K562 (cell line): Measurements from ENCODE around the gene CPZ. TPM values are rescaled to one million over a fixed set of nuclear protein-coding genes. Genes with fewer than 3 reads are reported as not detected.

Source experiments
- ATAC-seq: fragments of 200-7000 bp; cut with Tn5 transposase; 3 replicates; pipeline ENCODE4 v1.9.1; 2020; ENCODE audit warnings: moderate library complexity
- BruUV-seq: library from RNA; stranded (reverse); fragments of 400-500 nt; replicated peaks from 2 replicates; lab custom pipeline; 2021; lab: Mats Ljungman, UMichigan
- CTCF ChIA-PET: fragments of 300-600 bp; formaldehyde crosslinking; extraction: SDS; loops from one replicate; lab custom pipeline; 2021; ENCODE audit warnings: low intra/inter-chr PET ratio; lab: Yijun Ruan, JAX
- POLR2A ChIA-PET: fragments of 300-600, 350-650 bp; sonication (Branson Sonifier 250); formaldehyde crosslinking; extraction: SDS; loops from one replicate; lab custom pipeline; 2021; ENCODE audit warnings: antibody characterized with exemption, inconsistent platforms; lab: Yijun Ruan, JAX
- DNase-seq, 4 experiments: peaks; one replicate each; pipeline versions ENCODE4 v3.0.0 to v3.0.0-alpha.2; 2011 to 2018; ENCODE audit warnings: low spot score in 3 of 4, mixed read lengths in 3 of 4; ENCODE audit errors: extremely low read depth in 1 of 4
- FAIRE-seq: peaks from 2 replicates; lab custom pipeline; 2011; peaks lifted over from hg19 to GRCh38; lab: Jason Lieb, UNC
- H2AFZ ChIP-seq: 2 replicates; pipeline ENCODE4 v1.6.0; 2011; ENCODE audit warnings: low read depth, low read length, control low read depth, inconsistent platforms
- H3K27ac ChIP-seq: fragments of 200-600 bp; 3 replicates; pipeline ENCODE4 v1.8.0; 2011; ENCODE audit warnings: low read depth, mild to moderate bottlenecking, control low read depth, inconsistent platforms, low read length, moderate library complexity, mixed read lengths; ENCODE audit errors: extremely low read depth
- H3K27me3 ChIP-seq, 2 experiments: fragments of 300-600 bp in 1 of 2; 2 replicates in 1 of 2; 3 replicates in 1 of 2; pipeline versions ENCODE4 v1.6.0 to v1.8.0; 2011; ENCODE audit warnings: inconsistent platforms in 2 of 2, low read length in 2 of 2, mild to moderate bottlenecking in 1 of 2, mixed read lengths in 1 of 2, moderate library complexity in 1 of 2; ENCODE audit not compliant: control insufficient read depth in 2 of 2, insufficient read depth in 2 of 2
- H3K36me3 ChIP-seq: fragments of 300-600 bp; 3 replicates; pipeline ENCODE4 v1.8.0; 2011; ENCODE audit warnings: mild to moderate bottlenecking, low read length, inconsistent platforms; ENCODE audit not compliant: control insufficient read depth, insufficient read depth
- H3K4me1 ChIP-seq, 2 experiments: fragments of 200-600 bp in 1 of 2; replicated peaks in 1 of 2; 2 replicates in 1 of 2; 3 replicates in 1 of 2; pipeline versions ENCODE4 v1.5.1 to v1.8.0; 2011; ENCODE audit warnings: inconsistent platforms in 2 of 2, low read length in 2 of 2, mild to moderate bottlenecking in 1 of 2, mixed read lengths in 1 of 2, moderate library complexity in 1 of 2; ENCODE audit not compliant: control insufficient read depth in 2 of 2, insufficient read depth in 2 of 2
- H3K4me2 ChIP-seq: 2 replicates; pipeline ENCODE4 v1.6.1; 2011; ENCODE audit warnings: low read length, control low read depth, inconsistent platforms, mixed read lengths; ENCODE audit not compliant: insufficient read depth
- H3K4me3 ChIP-seq: fragments of 200-600 bp; sonication (generic), shearing (Covaris generic); 2 replicates; pipeline ENCODE4 v1.5.1; 2016; ENCODE audit warnings: control low read depth, inconsistent platforms
- H3K79me2 ChIP-seq: fragments of 200-600 bp; 3 replicates; pipeline ENCODE4 v1.8.0; 2011; ENCODE audit warnings: low read length, inconsistent platforms; ENCODE audit not compliant: control insufficient read depth, insufficient read depth
- H3K9ac ChIP-seq, 2 experiments: 2 replicates each; pipeline versions ENCODE4 v1.6.0 to v1.6.1; 2011; ENCODE audit warnings: low read depth in 2 of 2, low read length in 2 of 2, control low read depth in 1 of 2, inconsistent platforms in 1 of 2, mild to moderate bottlenecking in 1 of 2, mixed read lengths in 1 of 2; ENCODE audit not compliant: insufficient read depth in 1 of 2
- H3K9me1 ChIP-seq: one replicate; pipeline ENCODE4 v1.6.0; 2011; ENCODE audit warnings: inconsistent platforms, mild to moderate bottlenecking, low read length, moderate library complexity; ENCODE audit not compliant: control insufficient read depth, insufficient read depth
- H3K9me3 ChIP-seq: replicated peaks from 2 replicates; pipeline ENCODE4 v1.5.1; 2011; ENCODE audit warnings: low read depth, low read length, inconsistent platforms; ENCODE audit not compliant: control insufficient read depth, insufficient read depth
- H4K20me1 ChIP-seq: replicated peaks from 2 replicates; pipeline ENCODE4 v1.6.1; 2011; ENCODE audit warnings: low read length, inconsistent platforms, mixed read lengths; ENCODE audit not compliant: control insufficient read depth, insufficient read depth
- ESRRB ChIP-seq: fragments of 250-450 bp; sonication (Bioruptor Pico); IDR thresholded peaks from 2 replicates; pipeline ENCODE4 v1.5.0; 2020; ENCODE audit warnings: mild to moderate bottlenecking, moderate library complexity, borderline replicate concordance
- FOXJ3 ChIP-seq: sonication (generic); formaldehyde crosslinking; IDR thresholded peaks from 2 replicates; pipeline ENCODE4 v1.4.0; 2020; ENCODE audit warnings: mild to moderate bottlenecking, missing genetic modification reagents
- MYC ChIP-seq, 2 experiments: fragments of 250-450 bp in 1 of 2; sonication (Bioruptor Pico) in 1 of 2; IDR thresholded peaks; 2 replicates each; pipeline versions ENCODE4 v1.5.1 to v1.6.1; 2012 to 2021; ENCODE audit warnings: low read depth in 2 of 2, borderline replicate concordance in 1 of 2, improper control_type of control experiment in 1 of 2, low read length in 1 of 2, mild to moderate bottlenecking in 1 of 2, moderate library complexity in 1 of 2
- POLR2B ChIP-seq: fragments of 450-650 bp; IDR thresholded peaks from 2 replicates; pipeline ENCODE4 v1.6.1; 2018; ENCODE audit warnings: low read depth; ENCODE audit not compliant: partially characterized antibody
- RB1 ChIP-seq: fragments of 450-650 bp; IDR thresholded peaks from 2 replicates; pipeline ENCODE4 v1.6.1; 2017; ENCODE audit warnings: low read depth, mild to moderate bottlenecking
- RUNX1 ChIP-seq: sonication (generic); IDR thresholded peaks from 2 replicates; pipeline ENCODE4 v1.6.1; 2016; ENCODE audit warnings: antibody characterized with exemption, low read depth
- UBTF ChIP-seq, 2 experiments: IDR thresholded peaks; 2 replicates each; pipeline ENCODE4 v1.6.1; 2012; ENCODE audit warnings: improper control_type of control experiment in 2 of 2, low read depth in 2 of 2, low read length in 2 of 2, borderline replicate concordance in 1 of 2
- ZBTB43 ChIP-seq: sonication (generic); formaldehyde crosslinking; IDR thresholded peaks from 2 replicates; pipeline ENCODE4 v1.8.0; 2023; ENCODE audit warnings: mild to moderate bottlenecking, missing genetic modification reagents
- ZNF124 ChIP-seq: sonication (generic); formaldehyde crosslinking; IDR thresholded peaks from 2 replicates; pipeline ENCODE4 v1.8.1; 2022; ENCODE audit warnings: missing genetic modification reagents
- ZNF41 ChIP-seq: fragments of 250-450 bp; sonication (Bioruptor Pico); conservative IDR thresholded peaks from 2 replicates; pipeline ENCODE4 v1.4.0; 2020; ENCODE audit warnings: mild to moderate bottlenecking
- ZNF655 ChIP-seq: fragments of 250-450 bp; sonication (Bioruptor Pico); IDR thresholded peaks from 2 replicates; pipeline ENCODE4 v1.5.0; 2021
- WGBS: fragments of 100-300 bp; shearing (Covaris generic); methylation state at CpG from one replicate; pipeline ENCODE4 v1.1.6; 2016; ENCODE audit warnings: low coverage, mixed read lengths; ENCODE audit not compliant: insufficient coverage; ENCODE audit errors: missing lambda C conversion rate; 5-methylcytosine and 5-hydroxymethylcytosine counted together
- in situ Hi-C: fragments of 300-500 bp; cut with MboI; formaldehyde crosslinking; loops from 4 replicates; pipeline ENCODE4 v1.15.0; 2018; ENCODE audit warnings: inconsistent platforms, mixed read lengths
- intact Hi-C: fragments of 100-400 bp; cut with micrococcal nuclease; formaldehyde crosslinking; loops from 2 replicates; pipeline ENCODE4 v1.14.2; 2022
- polyA plus RNA-seq, 8 experiments: library from polyadenylated mRNA; depleted of rRNA in 4 of 8; stranded (reverse) in 5 of 8; unstranded in 3 of 8; fragments of >200 nt; fragmentation: Nextera tagmentation in 2 of 8; fragmentation: Illumina TruSeq in 1 of 8; extraction: Ambion mirVana in 2 of 8; extraction: Trizol in 1 of 8; gene quantifications; 2 replicates each; pipeline versions ENCODE4 v1.2.1 to v1.2.3, GENCODE V29; 2011 to 2014; ENCODE audit warnings: inconsistent platforms in 1 of 8, missing spikeins in 1 of 8
- total RNA-seq, 7 experiments: library from RNA; depleted of rRNA in 6 of 7; stranded (reverse); fragments of >200 nt in 6 of 7; fragmentation: Illumina TruSeq in 2 of 7; extraction: Trizol in 2 of 7; gene quantifications; 2 replicates each; pipeline versions ENCODE4 v1.2.1 to v1.2.3, GENCODE V29; 2011 to 2021; ENCODE audit warnings: low replicate concordance in 1 of 7

CPZ gene
- total and polyA plus RNA-seq, 9 of the 15 experiments (the other 6 are each of a cell fraction or from before 2014, with no cell fraction given), result 0.06 to 2.2 (median 1.2) TPM; not detected in 1

GRCh38 chr4:8577972-8578371 lies 14.6 kb upstream of the CPZ start:
- FAIRE-seq (no peak), DNase-seq (no peak), ATAC-seq (no peak)
- in situ Hi-C loops (no loop called here), intact Hi-C loops (no loop called here)
- Histone ChIP-seq H3K4me1 (peaks cover 0 to 12% of the 10 kb centered on the region in 2 experiments; a peak in 2 of 5 replicates), H4K20me1 (no peaks in the 10 kb centered on the region; the same call in 1 of the 2 replicates), H3K9me1 (no peaks in the 10 kb centered on the region), H3K9ac (no peak overlapping the region), H3K36me3 (no peaks in the 10 kb centered on the region), H3K9me3 (no peaks in the 10 kb centered on the region), H3K27ac (no peak overlapping the region), H2AFZ (no peak overlapping the region), H3K4me2 (no peak overlapping the region), H3K27me3 (peaks cover 3 to 40% of the 10 kb centered on the region in 2 experiments; a peak in 3 of 5 replicates), H3K79me2 (no peaks in the 10 kb centered on the region), H3K4me3 (no peak overlapping the region)
- CTCF ChIA-PET, result no interaction called here
- TF ChIP-seq ESRRB (CRISPR knock-in tag) (no peak), ZBTB43 (CRISPR knock-in tag) (no peak), UBTF (IDR thresholded peaks at IDR 0.05; ENCODE audit: borderline replicate concordance in 1 of 2, low read depth in 2 of 2, low read length in 2 of 2) (no peak), ZNF41 (CRISPR knock-in tag) (no peak), ZNF124 (CRISPR knock-in tag) (no peak), RUNX1 (no peak), MYC (IDR thresholded peaks at IDR 0.05; ENCODE audit: low read depth, low read length) (no peak), MYC (CRISPR knock-in tag; IDR thresholded peaks at IDR 0.05; ENCODE audit: borderline replicate concordance, low read depth) (no peak), FOXJ3 (CRISPR knock-in tag) (no peak), RB1 (no peak), POLR2B (no peak), ZNF655 (no peak)
- no TSS peak for BruUV-seq
- POLR2A ChIA-PET, result no interaction called here
- 0% methylated on average over 4 of the region's 4 CpGs for WGBS
